Measurements from ENCODE around the gene RAPGEF6. TPM values are rescaled to one million over a fixed set of nuclear protein-coding genes. Genes with fewer than 3 reads are reported as not detected.

The RAPGEF6 gene
- total and polyA plus RNA-seq, 2 experiments from 2014 or later = 9.5 to 20.3 TPM

DNA sequence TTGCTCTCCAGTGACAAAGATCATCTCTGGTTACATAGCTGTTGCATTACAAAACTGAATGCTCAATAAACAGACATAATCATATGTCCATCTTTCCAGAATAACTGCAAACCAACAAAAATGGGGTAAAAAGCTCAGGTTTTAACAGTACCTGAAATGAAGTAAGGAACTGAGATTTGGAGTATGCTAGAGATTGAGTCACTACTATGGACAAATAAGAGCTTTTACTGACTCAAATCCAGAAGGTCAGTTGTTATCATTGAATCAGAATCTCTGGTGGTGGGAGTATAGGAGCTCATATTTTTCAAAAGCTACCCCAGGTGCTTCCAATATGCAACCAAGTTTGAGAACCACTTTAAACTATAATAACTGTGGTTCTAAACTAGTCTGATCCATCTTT, 4.1 kb upstream of the RAPGEF6 start:
- no peak overlapping the region for H2AFZ ChIP-seq
- H3K27me3 ChIP-seq (ENCODE audit: insufficient read depth) = no peaks in the 10 kb centered on the region
- ATAC-seq (no peak), DNase-seq (ENCODE audit: low spot score) (no peak)
- no peak overlapping the region for H3K27ac ChIP-seq (ENCODE audit: low read depth)
- peaks cover 4% of the 10 kb centered on the region for H3K4me1 Mint-ChIP-seq
- peaks cover 6% of the 10 kb centered on the region for H3K79me2 ChIP-seq (replicated peaks; ENCODE audit: insufficient read depth)
- no peak overlapping the region for H3K4me2 ChIP-seq
- H4K20me1 ChIP-seq (replicated peaks; ENCODE audit: insufficient read depth) = no peaks in the 10 kb centered on the region
- TF ChIP-seq NANOG (IDR thresholded peaks at IDR 0.05; ENCODE audit: borderline replicate concordance) (no peak), STAT1 (IDR thresholded peaks at IDR 0.05; ENCODE audit: unreplicated experiment) (no peak)
- TF ChIP-seq, protein P1, sequence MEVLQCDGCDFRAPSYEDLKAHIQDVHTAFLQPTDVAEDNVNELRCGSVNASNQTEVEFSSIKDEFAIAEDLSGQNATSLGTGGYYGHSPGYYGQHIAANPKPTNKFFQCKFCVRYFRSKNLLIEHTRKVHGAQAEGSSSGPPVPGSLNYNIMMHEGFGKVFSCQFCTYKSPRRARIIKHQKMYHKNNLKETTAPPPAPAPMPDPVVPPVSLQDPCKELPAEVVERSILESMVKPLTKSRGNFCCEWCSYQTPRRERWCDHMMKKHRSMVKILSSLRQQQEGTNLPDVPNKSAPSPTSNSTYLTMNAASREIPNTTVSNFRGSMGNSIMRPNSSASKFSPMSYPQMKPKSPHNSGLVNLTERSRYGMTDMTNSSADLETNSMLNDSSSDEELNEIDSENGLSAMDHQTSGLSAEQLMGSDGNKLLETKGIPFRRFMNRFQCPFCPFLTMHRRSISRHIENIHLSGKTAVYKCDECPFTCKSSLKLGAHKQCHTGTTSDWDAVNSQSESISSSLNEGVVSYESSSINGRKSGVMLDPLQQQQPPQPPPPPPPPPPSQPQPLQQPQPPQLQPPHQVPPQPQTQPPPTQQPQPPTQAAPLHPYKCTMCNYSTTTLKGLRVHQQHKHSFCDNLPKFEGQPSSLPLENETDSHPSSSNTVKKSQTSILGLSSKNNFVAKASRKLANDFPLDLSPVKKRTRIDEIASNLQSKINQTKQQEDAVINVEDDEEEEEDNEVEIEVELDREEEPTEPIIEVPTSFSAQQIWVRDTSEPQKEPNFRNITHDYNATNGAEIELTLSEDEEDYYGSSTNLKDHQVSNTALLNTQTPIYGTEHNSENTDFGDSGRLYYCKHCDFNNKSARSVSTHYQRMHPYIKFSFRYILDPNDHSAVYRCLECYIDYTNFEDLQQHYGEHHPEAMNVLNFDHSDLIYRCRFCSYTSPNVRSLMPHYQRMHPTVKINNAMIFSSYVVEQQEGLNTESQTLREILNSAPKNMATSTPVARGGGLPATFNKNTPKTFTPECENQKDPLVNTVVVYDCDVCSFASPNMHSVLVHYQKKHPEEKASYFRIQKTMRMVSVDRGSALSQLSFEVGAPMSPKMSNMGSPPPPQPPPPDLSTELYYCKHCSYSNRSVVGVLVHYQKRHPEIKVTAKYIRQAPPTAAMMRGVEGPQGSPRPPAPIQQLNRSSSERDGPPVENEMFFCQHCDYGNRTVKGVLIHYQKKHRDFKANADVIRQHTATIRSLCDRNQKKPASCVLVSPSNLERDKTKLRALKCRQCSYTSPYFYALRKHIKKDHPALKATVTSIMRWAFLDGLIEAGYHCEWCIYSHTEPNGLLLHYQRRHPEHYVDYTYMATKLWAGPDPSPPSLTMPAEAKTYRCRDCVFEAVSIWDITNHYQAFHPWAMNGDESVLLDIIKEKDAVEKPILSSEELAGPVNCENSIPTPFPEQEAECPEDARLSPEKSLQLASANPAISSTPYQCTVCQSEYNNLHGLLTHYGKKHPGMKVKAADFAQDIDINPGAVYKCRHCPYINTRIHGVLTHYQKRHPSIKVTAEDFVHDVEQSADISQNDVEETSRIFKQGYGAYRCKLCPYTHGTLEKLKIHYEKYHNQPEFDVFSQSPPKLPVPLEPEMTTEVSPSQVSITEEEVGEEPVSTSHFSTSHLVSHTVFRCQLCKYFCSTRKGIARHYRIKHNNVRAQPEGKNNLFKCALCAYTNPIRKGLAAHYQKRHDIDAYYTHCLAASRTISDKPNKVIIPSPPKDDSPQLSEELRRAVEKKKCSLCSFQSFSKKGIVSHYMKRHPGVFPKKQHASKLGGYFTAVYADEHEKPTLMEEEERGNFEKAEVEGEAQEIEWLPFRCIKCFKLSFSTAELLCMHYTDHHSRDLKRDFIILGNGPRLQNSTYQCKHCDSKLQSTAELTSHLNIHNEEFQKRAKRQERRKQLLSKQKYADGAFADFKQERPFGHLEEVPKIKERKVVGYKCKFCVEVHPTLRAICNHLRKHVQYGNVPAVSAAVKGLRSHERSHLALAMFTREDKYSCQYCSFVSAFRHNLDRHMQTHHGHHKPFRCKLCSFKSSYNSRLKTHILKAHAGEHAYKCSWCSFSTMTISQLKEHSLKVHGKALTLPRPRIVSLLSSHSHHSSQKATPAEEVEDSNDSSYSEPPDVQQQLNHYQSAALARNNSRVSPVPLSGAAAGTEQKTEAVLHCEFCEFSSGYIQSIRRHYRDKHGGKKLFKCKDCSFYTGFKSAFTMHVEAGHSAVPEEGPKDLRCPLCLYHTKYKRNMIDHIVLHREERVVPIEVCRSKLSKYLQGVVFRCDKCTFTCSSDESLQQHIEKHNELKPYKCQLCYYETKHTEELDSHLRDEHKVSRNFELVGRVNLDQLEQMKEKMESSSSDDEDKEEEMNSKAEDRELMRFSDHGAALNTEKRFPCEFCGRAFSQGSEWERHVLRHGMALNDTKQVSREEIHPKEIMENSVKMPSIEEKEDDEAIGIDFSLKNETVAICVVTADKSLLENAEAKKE (CRISPR knock-in tag; IDR thresholded peaks at IDR 0.05) = no peak
- TF ChIP-seq, protein P2, sequence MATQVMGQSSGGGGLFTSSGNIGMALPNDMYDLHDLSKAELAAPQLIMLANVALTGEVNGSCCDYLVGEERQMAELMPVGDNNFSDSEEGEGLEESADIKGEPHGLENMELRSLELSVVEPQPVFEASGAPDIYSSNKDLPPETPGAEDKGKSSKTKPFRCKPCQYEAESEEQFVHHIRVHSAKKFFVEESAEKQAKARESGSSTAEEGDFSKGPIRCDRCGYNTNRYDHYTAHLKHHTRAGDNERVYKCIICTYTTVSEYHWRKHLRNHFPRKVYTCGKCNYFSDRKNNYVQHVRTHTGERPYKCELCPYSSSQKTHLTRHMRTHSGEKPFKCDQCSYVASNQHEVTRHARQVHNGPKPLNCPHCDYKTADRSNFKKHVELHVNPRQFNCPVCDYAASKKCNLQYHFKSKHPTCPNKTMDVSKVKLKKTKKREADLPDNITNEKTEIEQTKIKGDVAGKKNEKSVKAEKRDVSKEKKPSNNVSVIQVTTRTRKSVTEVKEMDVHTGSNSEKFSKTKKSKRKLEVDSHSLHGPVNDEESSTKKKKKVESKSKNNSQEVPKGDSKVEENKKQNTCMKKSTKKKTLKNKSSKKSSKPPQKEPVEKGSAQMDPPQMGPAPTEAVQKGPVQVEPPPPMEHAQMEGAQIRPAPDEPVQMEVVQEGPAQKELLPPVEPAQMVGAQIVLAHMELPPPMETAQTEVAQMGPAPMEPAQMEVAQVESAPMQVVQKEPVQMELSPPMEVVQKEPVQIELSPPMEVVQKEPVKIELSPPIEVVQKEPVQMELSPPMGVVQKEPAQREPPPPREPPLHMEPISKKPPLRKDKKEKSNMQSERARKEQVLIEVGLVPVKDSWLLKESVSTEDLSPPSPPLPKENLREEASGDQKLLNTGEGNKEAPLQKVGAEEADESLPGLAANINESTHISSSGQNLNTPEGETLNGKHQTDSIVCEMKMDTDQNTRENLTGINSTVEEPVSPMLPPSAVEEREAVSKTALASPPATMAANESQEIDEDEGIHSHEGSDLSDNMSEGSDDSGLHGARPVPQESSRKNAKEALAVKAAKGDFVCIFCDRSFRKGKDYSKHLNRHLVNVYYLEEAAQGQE (IDR thresholded peaks at IDR 0.05; ENCODE audit: unreplicated experiment) = no peak
- no peaks in the 10 kb centered on the region for H3K36me3 Mint-ChIP-seq (ENCODE audit: low read depth)
- H3K27ac Mint-ChIP-seq = no peak overlapping the region
- H3K9me2 ChIP-seq (ENCODE audit: insufficient read depth) = no peaks in the 10 kb centered on the region
- no peaks in the 10 kb centered on the region for H3K36me3 ChIP-seq (ENCODE audit: insufficient read depth)
- peaks cover 7% of the 10 kb centered on the region for H3K27me3 Mint-ChIP-seq (ENCODE audit: insufficient read depth, low read depth, poor library complexity)
- no peak overlapping the region for H3K4me3 Mint-ChIP-seq
- peaks cover 7% of the 10 kb centered on the region; the same call in 1 of the 2 replicates for H3K4me1 ChIP-seq (ENCODE audit: insufficient read depth)
- H3K9me3 Mint-ChIP-seq = no peaks in the 10 kb centered on the region; the same call in 1 of the 3 replicates
- H3F3A ChIP-seq (replicated peaks; ENCODE audit: low read depth) = peaks cover 7% of the 10 kb centered on the region
- H3K4me3 ChIP-seq = no peak overlapping the region

All from GM23338 (cell line).